PC-3 (cell line): ENCODE measurements around the gene CASK.

Source experiments
- EZH2 ChIP-seq: fragments of 300-600 bp; sonication (generic); IDR thresholded peaks from one replicate; pipeline ENCODE4 v1.6.1; 2017; ENCODE audit warnings: antibody characterized with exemption, mild to moderate bottlenecking, low read length; ENCODE audit not compliant: unreplicated experiment
- TF ChIP-seq, protein P1 (sequence below): fragments of 300-600 bp; sonication (generic); conservative IDR thresholded peaks from 2 replicates; pipeline ENCODE4 v1.5.1; 2017; ENCODE audit warnings: antibody characterized with exemption, low read depth, mild to moderate bottlenecking, low read length

DNA sequence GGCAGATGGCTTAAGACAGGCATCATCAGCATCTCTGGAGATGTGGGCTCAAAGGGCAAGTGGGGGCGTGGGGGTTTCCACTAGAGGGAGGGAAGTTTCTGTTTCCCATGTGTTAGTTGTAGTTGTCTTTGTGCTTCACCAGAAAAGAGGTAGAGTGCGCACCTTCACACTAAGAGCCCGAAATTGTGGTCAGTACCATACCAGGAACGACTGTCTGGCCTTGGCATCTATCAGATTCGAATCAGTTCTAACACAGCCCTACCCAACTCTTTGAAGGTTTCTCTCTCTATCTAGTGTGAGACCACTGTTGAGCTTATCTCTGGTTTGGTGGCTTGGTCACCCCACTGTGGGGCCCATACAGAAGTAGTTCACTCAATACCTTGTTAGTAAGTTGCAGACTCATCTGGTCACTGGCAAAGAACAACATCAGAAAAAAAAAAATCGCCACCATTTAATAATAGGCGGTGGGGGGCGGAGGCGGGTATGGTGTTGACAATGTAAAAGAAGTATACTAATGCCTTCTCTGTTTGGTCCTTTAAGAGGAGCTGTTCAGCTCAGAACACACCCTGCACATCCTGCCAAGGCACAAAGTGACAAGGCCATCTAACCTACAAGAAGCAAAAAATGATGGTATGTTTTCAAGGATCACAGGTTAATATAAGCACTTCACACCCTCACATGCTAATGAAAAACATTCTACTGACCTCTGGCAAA is 405.1 kb downstream of the CASK start:
- TF ChIP-seq EZH2, result no peak
- TF ChIP-seq, protein P1, sequence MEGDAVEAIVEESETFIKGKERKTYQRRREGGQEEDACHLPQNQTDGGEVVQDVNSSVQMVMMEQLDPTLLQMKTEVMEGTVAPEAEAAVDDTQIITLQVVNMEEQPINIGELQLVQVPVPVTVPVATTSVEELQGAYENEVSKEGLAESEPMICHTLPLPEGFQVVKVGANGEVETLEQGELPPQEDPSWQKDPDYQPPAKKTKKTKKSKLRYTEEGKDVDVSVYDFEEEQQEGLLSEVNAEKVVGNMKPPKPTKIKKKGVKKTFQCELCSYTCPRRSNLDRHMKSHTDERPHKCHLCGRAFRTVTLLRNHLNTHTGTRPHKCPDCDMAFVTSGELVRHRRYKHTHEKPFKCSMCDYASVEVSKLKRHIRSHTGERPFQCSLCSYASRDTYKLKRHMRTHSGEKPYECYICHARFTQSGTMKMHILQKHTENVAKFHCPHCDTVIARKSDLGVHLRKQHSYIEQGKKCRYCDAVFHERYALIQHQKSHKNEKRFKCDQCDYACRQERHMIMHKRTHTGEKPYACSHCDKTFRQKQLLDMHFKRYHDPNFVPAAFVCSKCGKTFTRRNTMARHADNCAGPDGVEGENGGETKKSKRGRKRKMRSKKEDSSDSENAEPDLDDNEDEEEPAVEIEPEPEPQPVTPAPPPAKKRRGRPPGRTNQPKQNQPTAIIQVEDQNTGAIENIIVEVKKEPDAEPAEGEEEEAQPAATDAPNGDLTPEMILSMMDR, result no peak
